Effector CD4-positive, alpha-beta T cell (primary cell): ENCODE measurements around the gene HMGXB3.

Experiments used
- DNase-seq: peaks from one replicate; pipeline ENCODE4 v3.0.0-alpha.2; 2020

The HMGXB3 gene

GRCh38 chr5:149990518-149991376 lies 9.8 kb upstream of the HMGXB3 start:
- DNase-seq, result peak; percentile 50

DNA sequence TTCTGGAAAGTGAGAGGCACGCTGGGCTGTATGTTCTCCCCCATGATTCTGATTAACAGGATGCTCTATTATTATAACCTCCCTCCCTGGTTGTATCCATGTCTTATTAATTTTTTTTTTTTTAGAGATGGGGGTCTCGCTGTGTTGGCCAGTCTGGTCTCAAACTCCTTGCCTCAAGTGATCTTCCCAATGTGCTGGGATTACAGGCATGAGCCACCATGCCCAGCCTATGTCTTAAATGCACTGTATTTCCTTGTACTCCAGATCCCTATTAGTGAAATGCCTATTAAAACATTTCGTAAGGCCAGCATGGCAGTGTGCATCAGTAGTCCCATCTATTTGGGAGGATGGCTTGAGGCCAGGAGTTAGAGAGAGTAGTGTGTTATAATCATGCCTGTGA lies 7.1 kb upstream of the HMGXB3 start:
- no peak for DNase-seq

- DNase-seq, result no peak
Observed at GRCh38 chr5:149995385-149996204, 4.9 kb upstream of the HMGXB3 start.

GRCh38 chr5:149996205-149996890 lies 4.2 kb upstream of the HMGXB3 start:
- no peak for DNase-seq

DNA sequence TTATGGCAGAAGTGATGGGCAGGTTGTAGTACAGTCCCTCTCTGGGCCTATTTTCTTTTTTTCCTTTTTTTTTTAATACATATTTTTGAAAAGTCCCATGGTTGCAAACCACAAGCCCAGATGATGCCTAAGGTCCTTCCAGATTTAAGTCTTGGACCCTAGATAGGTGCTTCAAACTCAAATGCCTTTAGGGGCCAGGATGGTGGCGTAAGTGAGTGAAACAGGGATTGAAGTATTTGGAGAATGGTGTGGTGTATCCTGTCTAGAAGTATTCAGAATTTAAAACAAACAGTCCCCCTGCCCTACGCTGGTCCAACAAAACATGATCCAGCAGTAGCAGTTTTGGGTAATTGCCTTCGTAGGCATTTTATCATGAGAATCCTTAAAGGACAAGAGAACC lies 2.3 kb upstream of the HMGXB3 start:
- DNase-seq, result no peak

GRCh38 chr5:149999359-149999758 lies 1.2 kb upstream of the HMGXB3 start:
- DNase-seq, result no peak

DNA sequence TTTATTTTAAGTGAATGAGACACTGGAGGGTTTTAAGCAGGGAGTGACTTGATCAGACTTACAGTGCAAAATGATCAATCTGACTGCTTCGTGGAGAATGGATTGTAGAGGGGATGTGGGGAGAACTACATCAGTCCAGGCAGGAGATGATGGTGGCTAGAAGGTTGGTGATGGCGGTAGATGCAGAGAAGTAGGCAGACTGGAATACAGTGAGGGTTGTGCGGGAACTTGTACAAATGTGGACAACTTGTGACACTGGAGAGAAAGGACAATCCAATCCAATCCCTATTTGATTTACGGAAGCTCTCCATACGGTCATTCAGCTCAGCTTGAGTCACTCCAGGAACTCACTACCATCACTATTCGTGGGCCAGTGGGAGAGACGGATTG lies 678 bp upstream of the HMGXB3 start:
- no peak for DNase-seq

- DNase-seq, result peak; percentile 35
Observed at GRCh38 chr5:150000990-150001659, 586 bp downstream of the HMGXB3 start.

- peak; percentile 51 for DNase-seq
Observed at GRCh38 chr5:150001660-150002486, 1.3 kb downstream of the HMGXB3 start.

- DNase-seq, result no peak
Observed at GRCh38 chr5:150006318-150006717, 5.8 kb downstream of the HMGXB3 start.

GRCh38 chr5:150007050-150007449 lies 6.5 kb downstream of the HMGXB3 start:
- no peak for DNase-seq

DNA sequence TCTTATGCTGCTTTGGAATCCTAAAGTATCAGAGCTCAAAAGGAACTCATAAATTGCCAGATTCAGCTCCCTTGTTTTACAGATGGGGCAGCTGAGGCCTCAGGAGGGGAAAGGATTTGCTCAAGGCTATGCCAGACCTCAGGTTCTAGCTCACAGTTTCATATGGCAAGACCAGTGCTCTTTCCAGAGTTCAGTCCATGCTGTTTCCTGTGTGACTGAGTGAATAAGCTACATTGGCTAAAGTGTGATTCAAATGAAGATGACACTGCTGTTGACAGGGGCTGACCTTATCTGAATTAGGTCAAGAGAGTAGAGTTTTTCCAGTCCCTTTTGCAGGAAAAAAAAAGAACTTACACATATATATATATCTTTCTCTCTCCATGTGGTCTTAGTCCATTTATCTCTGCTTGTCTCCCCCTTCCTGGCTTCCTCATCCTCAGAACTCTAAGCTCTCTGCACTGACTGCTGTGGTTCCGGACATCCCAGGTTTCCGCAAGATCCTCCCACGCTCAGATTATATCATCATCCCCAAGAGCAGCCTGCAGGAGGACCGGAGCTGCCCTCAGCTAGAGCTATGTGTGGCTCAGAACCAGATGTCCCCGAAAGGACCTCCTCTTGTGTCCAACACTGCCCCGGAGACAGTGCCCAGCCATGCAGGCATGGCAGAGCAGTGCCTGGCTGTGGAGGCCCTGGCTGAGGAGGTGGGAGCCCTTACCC lies 9.3 kb downstream of the HMGXB3 start:
- no peak for DNase-seq

DNA sequence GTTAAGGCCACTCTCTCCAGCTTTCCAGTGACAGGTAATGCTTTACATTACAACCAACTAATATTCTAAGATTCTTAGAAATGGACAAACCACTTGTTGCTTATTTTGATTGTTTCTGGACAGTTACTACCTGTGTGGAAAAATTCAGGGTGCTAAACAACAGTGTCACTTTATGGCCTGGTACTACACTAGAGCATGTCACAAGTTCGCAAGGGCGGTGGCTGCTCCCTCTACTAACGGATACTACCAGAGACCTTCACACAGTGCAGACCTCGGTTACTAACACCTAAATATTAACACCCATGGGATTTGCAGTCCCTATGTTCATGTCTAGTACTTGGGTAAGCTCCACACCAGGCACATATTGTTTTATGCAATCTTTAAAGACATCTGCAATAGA lies 13.4 kb downstream of the HMGXB3 start:
- DNase-seq, result no peak

DNA sequence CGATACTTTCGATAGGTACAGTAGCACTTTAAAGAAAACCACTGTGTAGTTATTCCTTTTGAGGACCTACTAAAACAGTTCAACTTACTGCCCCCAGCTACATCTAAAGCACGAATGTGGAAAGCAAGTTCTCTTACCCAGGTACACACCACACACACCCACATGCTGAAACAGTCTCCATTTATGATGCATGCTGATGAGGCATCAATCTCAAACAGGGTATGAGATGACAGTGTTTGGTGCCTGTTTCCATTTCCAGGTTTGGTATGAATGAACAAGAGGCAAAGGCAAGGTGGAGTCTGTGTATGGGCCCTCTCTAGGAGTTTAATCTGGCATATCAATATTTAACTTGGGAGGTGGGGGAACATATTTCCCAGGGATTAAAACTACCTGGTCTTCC lies 13.9 kb downstream of the HMGXB3 start:
- no peak for DNase-seq

GRCh38 chr5:150015415-150015814 lies 14.9 kb downstream of the HMGXB3 start:
- no peak for DNase-seq

- DNase-seq, result no peak
Observed at GRCh38 chr5:150016537-150016936, 16.0 kb downstream of the HMGXB3 start.

GRCh38 chr5:150017226-150018005 lies 16.9 kb downstream of the HMGXB3 start:
- no peak for DNase-seq

- DNase-seq, result no peak
Observed at GRCh38 chr5:150020249-150020648, 19.7 kb downstream of the HMGXB3 start.

- no peak for DNase-seq
Observed at GRCh38 chr5:150021491-150022157, 21.1 kb downstream of the HMGXB3 start.

DNA sequence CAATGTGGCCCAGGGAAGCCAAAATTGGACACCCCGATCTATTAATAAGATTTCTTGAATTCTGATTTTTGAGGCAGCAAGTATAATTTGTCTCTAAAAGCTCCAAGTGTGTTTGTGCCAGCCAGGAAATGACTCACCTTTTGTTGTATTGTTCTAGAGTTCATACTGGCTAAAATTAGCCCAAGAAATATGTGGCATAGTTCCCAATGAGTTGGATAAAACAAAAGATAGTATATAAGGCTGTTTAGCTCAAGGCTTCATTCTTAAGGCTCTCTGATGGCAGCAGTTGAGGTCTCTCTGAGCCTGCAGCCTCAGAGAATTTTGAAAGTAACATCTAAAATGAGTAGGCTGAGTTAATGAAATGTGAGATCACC lies 21.6 kb downstream of the HMGXB3 start:
- no peak for DNase-seq
